NCI-H774 (cell line): ENCODE data around the gene DSCAM.
"Not testable (repeated sequence)": the region's sequence is repeated elsewhere in the genome, so short reads cannot be mapped to it uniquely, and the experiment has no call there.

ENCODE experiments used
- DNase-seq: peaks from one replicate; lab custom pipeline; 2025; lab: John Stamatoyannopoulos, UW

DSCAM gene

DNA sequence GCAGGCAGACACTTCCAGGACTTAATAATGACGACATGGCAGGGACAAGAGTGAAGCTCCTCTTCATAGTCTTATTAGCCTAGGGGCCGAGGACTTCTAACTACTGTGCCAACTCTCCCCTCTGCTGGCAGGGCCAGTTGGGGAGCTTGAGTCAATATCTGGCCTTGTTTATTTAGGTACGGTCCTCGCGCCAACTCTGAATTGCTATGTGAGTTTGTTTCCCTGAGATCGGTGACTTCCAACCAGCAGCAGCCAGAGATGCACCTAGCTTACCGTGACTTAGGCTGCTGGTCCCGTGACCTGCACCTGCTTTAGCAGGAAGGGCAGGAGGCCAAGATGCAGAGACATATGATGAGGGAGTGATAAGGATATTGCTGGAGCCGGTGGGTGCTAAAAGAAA, 528.6 kb downstream of the DSCAM start:
- DNase-seq, result no peak

GRCh38 chr21:40316104-40316503, 530.9 kb downstream of the DSCAM start:
- no peak for DNase-seq

DNA sequence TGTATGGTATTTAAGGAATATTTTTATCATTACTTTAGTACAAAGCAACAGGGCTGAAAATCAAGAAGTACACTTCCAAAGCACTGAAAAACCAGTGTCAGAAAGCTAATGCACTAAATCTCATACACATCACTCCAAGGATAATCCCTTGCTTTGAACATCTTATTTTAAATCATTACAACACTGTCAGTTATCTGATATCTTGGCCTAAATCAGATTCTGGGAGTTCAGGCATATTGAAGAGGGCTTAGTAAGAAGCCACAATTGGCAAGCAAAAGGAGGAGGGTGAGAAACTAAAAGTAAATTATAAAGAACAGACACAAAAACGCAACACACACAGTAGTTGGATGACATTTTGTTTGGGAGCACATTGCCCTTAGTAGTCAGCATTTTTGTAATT, 531.3 kb downstream of the DSCAM start:
- DNase-seq, result no peak

- DNase-seq, result no peak
Observed at GRCh38 chr21:40313260-40313659, 533.7 kb downstream of the DSCAM start.

DNA sequence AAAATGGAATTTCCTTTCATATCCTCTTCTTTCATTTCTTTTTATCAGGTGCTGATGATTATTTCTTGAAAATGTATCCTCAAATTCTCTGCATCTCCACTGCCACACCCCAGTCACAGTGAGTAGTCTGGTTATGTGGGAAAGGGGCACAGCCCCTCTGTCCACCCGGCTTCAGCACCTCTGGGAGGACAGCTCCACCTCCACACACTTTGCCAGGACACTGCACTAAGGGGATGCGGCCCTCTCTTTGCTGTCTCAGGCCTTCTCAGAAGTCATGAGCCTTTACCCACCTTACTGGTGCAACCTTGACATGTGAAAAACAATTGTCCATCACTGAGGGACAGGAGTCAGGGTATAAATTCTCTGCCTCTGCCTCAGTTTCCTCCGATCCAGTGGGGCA, 546.7 kb downstream of the DSCAM start:
- no peak for DNase-seq

- no peak for DNase-seq
Observed at GRCh38 chr21:40299451-40299850, 547.5 kb downstream of the DSCAM start.

GRCh38 chr21:40294345-40294744, 552.6 kb downstream of the DSCAM start:
- DNase-seq, result no peak

- DNase-seq, result no peak
Observed at GRCh38 chr21:40291560-40291959, 555.4 kb downstream of the DSCAM start.

GRCh38 chr21:40284409-40284808, 562.5 kb downstream of the DSCAM start:
- DNase-seq, result no peak

- no peak for DNase-seq
Observed at GRCh38 chr21:40282912-40283886, 563.8 kb downstream of the DSCAM start.

GRCh38 chr21:40278345-40278744, 568.6 kb downstream of the DSCAM start:
- no peak for DNase-seq

DNA sequence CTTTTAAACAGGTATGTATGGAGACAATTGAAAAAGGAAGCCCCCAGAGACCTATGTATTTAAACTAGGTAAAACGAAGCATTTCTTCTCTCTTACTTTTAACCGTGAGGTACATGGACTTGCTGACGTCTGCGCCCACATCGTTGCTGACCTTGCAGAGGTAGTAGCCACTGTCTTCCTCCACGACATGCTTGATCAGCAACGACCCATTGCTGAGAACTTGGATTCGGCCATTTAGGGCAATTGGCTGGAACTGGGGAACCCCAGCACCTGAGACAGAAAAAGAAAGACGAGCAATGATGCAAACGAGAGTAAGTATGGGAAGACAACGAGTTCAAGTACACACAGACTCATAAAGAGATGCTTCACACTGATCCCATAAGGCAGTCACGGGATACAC, 571.0 kb downstream of the DSCAM start:
- DNase-seq, result no peak

- no peak for DNase-seq
Observed at GRCh38 chr21:40272037-40272436, 574.9 kb downstream of the DSCAM start.

- no peak for DNase-seq
Observed at GRCh38 chr21:40271164-40271563, 575.8 kb downstream of the DSCAM start.

DNA sequence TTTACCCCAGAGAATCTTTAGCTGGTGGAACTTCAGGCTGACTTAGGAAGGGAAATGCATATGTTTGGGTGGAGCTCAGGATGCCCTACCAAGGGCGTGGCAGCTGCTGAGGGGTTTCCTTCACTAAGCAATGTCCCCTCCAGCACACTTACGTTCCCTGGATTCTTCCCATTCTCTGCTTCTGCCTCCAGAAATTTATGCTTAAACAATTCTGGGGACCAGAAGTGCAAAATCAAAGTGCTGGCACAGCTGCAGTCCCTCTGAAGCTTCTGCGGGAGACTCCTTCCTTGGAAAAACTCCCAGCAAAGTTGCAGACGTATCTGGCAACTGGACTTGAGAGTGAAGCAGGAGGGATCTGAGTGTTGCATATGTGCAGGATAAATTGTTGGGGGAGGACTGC, 576.9 kb downstream of the DSCAM start:
- DNase-seq, result no peak

GRCh38 chr21:40269239-40269638, 577.7 kb downstream of the DSCAM start:
- no peak for DNase-seq

DNA sequence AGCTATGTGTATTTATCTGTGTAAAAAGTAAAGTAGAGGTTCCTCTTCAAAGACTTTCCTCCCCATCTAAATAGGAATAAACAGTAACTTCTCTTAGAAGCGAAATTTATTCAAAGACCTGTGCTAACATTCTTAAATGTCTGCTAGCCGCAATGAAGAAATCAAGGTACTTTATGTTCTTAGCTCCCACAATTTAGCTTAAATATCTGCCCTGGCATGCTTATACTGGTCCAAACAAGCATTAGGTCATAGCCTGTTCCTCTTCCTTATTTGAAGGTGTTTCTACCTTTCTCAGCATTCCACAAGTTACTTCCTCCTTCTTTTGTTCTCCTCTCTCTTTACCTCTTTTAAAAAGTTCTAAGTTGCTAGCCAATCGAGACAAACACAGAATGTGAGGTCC, 588.5 kb downstream of the DSCAM start:
- not testable (repeated sequence) for DNase-seq

DNA sequence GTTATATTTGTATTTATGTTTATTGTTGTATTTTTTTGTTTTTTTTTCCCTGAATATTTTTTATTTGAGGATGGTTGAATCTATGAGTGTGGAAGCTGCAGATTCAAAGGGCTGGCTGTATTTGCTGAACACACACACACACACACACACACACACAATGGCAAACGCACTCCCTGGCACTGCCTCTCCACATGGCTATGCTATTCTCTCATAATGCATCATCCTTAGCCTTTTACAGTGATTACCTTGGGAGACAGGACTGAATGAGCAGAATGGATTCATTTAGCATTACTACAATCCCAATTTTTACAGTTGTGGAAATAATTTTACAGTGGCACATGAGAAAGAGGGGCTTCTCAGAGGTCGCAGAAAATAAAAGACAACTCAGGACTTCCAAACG, 589.6 kb downstream of the DSCAM start:
- DNase-seq, result no peak

- DNase-seq, result no peak
Observed at GRCh38 chr21:40255518-40256444, 591.2 kb downstream of the DSCAM start.

DNA sequence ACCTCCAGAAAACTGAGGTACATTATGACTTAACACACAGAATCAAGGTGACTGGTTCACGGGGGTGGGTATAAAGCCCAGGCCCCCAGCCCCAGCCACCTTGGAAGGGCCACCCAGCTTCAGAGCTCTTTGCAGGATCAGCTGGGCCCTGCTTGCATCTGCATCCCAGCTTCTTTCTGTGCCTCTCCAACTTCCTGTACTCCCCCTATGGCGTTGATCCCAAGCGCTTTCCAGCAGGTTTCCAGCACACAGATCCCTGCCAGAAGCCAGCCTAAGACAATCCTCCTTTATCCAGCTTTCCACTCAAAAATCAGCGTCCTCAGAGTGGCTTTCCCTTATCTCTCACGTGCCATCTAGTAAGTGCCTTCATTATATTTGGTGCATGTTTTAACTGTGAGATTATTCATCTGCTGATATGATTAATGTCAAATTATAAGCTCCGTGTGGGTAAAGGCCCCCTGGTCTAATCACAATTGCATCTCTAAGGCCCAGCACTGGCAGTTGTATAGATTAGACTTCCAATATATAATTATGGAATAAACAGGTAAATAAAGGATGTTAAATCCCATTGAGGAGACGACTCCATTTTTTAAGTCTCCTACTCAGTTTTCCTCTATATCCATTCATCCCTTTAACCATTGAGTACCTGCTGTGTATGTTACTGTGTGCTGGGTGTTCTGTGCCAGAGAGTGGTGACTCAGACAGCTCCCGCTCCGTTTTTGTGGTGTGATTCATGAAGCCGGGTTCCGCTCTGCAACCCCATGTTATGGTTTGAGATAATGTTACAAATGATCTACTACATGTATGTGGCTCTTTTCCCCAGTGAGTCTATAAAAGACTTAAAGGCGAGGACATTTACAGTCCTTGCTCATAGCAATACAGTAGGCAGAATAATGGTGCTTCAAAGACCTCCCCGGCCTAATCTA, 592.2 kb downstream of the DSCAM start:
- no peak for DNase-seq

DNA sequence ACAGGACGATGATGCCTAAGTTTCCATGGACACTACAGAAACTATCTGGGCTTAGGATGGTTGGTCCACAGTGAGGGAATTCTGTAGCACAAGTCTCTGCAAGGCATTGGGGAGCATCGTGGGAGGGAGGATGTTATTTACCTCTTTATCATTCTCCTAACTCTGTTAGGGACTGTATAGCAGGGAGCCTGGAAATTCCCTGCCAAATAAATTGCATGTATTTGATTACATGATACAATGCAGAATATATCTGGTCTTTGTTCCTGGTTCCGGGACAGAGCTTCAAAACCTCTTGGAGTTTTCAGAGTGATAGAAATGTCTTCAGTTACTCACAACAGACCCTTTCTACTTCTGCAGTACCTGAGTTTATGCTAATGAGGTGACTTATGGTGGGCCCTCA, 593.8 kb downstream of the DSCAM start:
- DNase-seq, result no peak
